HEK293 (cell line): ENCODE results near the gene GRK2.

Experiments used
- CTCF ChIA-PET: fragments of 350-600 bp; formaldehyde crosslinking; extraction: SDS; loops from one replicate; lab custom pipeline; 2021; ENCODE audit warnings: antibody characterized with exemption; lab: Yijun Ruan, JAX
- POLR2A ChIA-PET: fragments of 300-600 bp; formaldehyde crosslinking; extraction: SDS; loops from one replicate; lab custom pipeline; 2020; ENCODE audit warnings: antibody characterized with exemption, inconsistent platforms; lab: Yijun Ruan, JAX
- H3K27ac ChIP-seq: fragments of 200-500 bp; sonication (Bioruptor generic); 2 replicates; pipeline ENCODE4 v1.5.1; 2014; ENCODE audit warnings: low read depth, low read length, control low read depth, inconsistent platforms; ENCODE audit errors: extremely low read depth
- H3K36me3 ChIP-seq, 2 experiments: fragments of 200-500 bp in 1 of 2; sonication (Bioruptor generic) in 1 of 2; 1 replicate in 1 of 2; 2 replicates in 1 of 2; pipeline ENCODE4 v1.5.1; 2014 to 2017; ENCODE audit warnings: inconsistent platforms in 2 of 2, low read length in 2 of 2; ENCODE audit not compliant: control insufficient read depth in 2 of 2, insufficient read depth in 1 of 2
- H3K4me1 ChIP-seq: fragments of 200-500 bp; sonication (Bioruptor generic); 2 replicates; pipeline ENCODE4 v1.5.1; 2014; ENCODE audit warnings: mild to moderate bottlenecking, low read length, inconsistent platforms; ENCODE audit not compliant: control insufficient read depth, insufficient read depth
- H3K4me3 ChIP-seq: 2 replicates; pipeline ENCODE4 v1.5.1; 2011; ENCODE audit warnings: low read depth, mild to moderate bottlenecking, control low read depth, low read length, moderate library complexity
- H3K9me3 ChIP-seq: fragments of 200-500 bp; sonication (Bioruptor generic); 2 replicates; pipeline ENCODE4 v1.5.1; 2014; ENCODE audit warnings: low read depth, low read length, inconsistent platforms; ENCODE audit not compliant: control insufficient read depth, insufficient read depth
- BCL11A ChIP-seq: fragments of 450-650 bp; formaldehyde crosslinking; IDR thresholded peaks from 2 replicates; pipeline ENCODE4 v1.5.1; 2016; ENCODE audit warnings: low read depth, missing biosample characterization, missing genetic modification characterization
- KLF1 ChIP-seq: fragments of 450-650 bp; formaldehyde crosslinking; IDR thresholded peaks from 2 replicates; pipeline ENCODE4 v1.5.1; 2016; ENCODE audit warnings: missing biosample characterization, missing genetic modification characterization
- KLF16 ChIP-seq: fragments of 450-650 bp; formaldehyde crosslinking; IDR thresholded peaks from 2 replicates; pipeline ENCODE4 v1.5.1; 2017; ENCODE audit warnings: missing biosample characterization, missing genetic modification characterization
- MZF1 ChIP-seq: fragments of 450-650 bp; formaldehyde crosslinking; IDR thresholded peaks from 2 replicates; pipeline ENCODE4 v1.5.1; 2017; ENCODE audit warnings: missing biosample characterization, missing genetic modification characterization, borderline replicate concordance
- REPIN1 ChIP-seq: fragments of 450-650 bp; formaldehyde crosslinking; IDR thresholded peaks from 2 replicates; pipeline ENCODE4 v1.5.1; 2017; ENCODE audit warnings: missing biosample characterization, missing genetic modification characterization, low read depth
- SETDB1 ChIP-seq: IDR thresholded peaks from one replicate; pipeline ENCODE4 v1.6.1; 2017; ENCODE audit warnings: mild to moderate bottlenecking, low read length, moderate library complexity, mixed read lengths; ENCODE audit not compliant: insufficient read length
- TCF7L2 ChIP-seq: IDR thresholded peaks from 2 replicates; pipeline ENCODE4 v1.6.1; 2011; ENCODE audit warnings: low read depth, mild to moderate bottlenecking, inconsistent platforms, low read length, moderate library complexity, borderline replicate concordance
- TRIM28 ChIP-seq: IDR thresholded peaks from 2 replicates; pipeline ENCODE4 v1.6.1; 2011; ENCODE audit warnings: low read length, control low read depth, borderline replicate concordance
- ZBTB17 ChIP-seq: fragments of 450-650 bp; formaldehyde crosslinking; IDR thresholded peaks from 2 replicates; pipeline ENCODE4 v1.5.1; 2016; ENCODE audit warnings: missing biosample characterization, missing genetic modification characterization
- ZBTB20 ChIP-seq: fragments of 450-650 bp; formaldehyde crosslinking; IDR thresholded peaks from 2 replicates; pipeline ENCODE4 v1.5.1; 2016; ENCODE audit warnings: missing biosample characterization, missing genetic modification characterization
- ZBTB44 ChIP-seq: fragments of 450-650 bp; IDR thresholded peaks from 2 replicates; pipeline ENCODE4 v1.5.1; 2018; ENCODE audit warnings: missing biosample characterization, mild to moderate bottlenecking, missing genetic modification characterization
- ZBTB8A ChIP-seq: fragments of 450-650 bp; formaldehyde crosslinking; IDR thresholded peaks from 2 replicates; pipeline ENCODE4 v1.5.1; 2016; ENCODE audit warnings: missing biosample characterization, missing genetic modification characterization
- ZNF16 ChIP-seq: fragments of 450-650 bp; formaldehyde crosslinking; IDR thresholded peaks from 2 replicates; pipeline ENCODE4 v1.5.1; 2016; ENCODE audit warnings: low read depth, missing biosample characterization, missing genetic modification characterization
- ZNF2 ChIP-seq: fragments of 450-650 bp; formaldehyde crosslinking; IDR thresholded peaks from 2 replicates; pipeline ENCODE4 v1.5.1; 2016; ENCODE audit warnings: missing biosample characterization, missing genetic modification characterization
- ZNF214 ChIP-seq: fragments of 450-650 bp; formaldehyde crosslinking; IDR thresholded peaks from 2 replicates; pipeline ENCODE4 v1.5.1; 2017; ENCODE audit warnings: missing biosample characterization, mild to moderate bottlenecking, missing genetic modification characterization, borderline replicate concordance
- ZNF26 ChIP-seq: fragments of 450-650 bp; formaldehyde crosslinking; IDR thresholded peaks from 2 replicates; pipeline ENCODE4 v1.5.1; 2016; ENCODE audit warnings: missing biosample characterization, missing genetic modification characterization
- ZNF335 ChIP-seq: fragments of 450-650 bp; formaldehyde crosslinking; conservative IDR thresholded peaks from 2 replicates; pipeline ENCODE4 v1.5.1; 2016; ENCODE audit warnings: missing biosample characterization, missing genetic modification characterization
- ZNF366 ChIP-seq: fragments of 450-650 bp; formaldehyde crosslinking; conservative IDR thresholded peaks from 2 replicates; pipeline ENCODE4 v1.5.1; 2016; ENCODE audit warnings: missing biosample characterization, missing genetic modification characterization
- ZNF398 ChIP-seq: fragments of 450-650 bp; formaldehyde crosslinking; IDR thresholded peaks from 2 replicates; pipeline ENCODE4 v1.5.1; 2017; ENCODE audit warnings: missing biosample characterization, missing genetic modification characterization
- ZNF416 ChIP-seq: fragments of 450-650 bp; formaldehyde crosslinking; IDR thresholded peaks from 2 replicates; pipeline ENCODE4 v1.5.1; 2016; ENCODE audit warnings: missing biosample characterization, missing genetic modification characterization
- ZNF423 ChIP-seq: fragments of 450-650 bp; formaldehyde crosslinking; IDR thresholded peaks from 2 replicates; pipeline ENCODE4 v1.5.1; 2016; ENCODE audit warnings: missing biosample characterization, missing genetic modification characterization
- ZNF529 ChIP-seq: fragments of 450-650 bp; formaldehyde crosslinking; IDR thresholded peaks from 2 replicates; pipeline ENCODE4 v1.5.1; 2017; ENCODE audit warnings: missing genetic modification characterization, missing biosample characterization; ENCODE audit not compliant: insufficient replicate concordance
- ZNF585B ChIP-seq: fragments of 450-650 bp; formaldehyde crosslinking; IDR thresholded peaks from 2 replicates; pipeline ENCODE4 v1.5.1; 2016; ENCODE audit warnings: missing biosample characterization, missing genetic modification characterization
- ZNF600 ChIP-seq: fragments of 450-650 bp; formaldehyde crosslinking; IDR thresholded peaks from 2 replicates; pipeline ENCODE4 v1.5.1; 2016; ENCODE audit warnings: missing biosample characterization, missing genetic modification characterization
- ZNF692 ChIP-seq: fragments of 450-650 bp; formaldehyde crosslinking; IDR thresholded peaks from 2 replicates; pipeline ENCODE4 v1.5.1; 2016; ENCODE audit warnings: missing biosample characterization, missing genetic modification characterization
- ZSCAN23 ChIP-seq: fragments of 450-650 bp; formaldehyde crosslinking; IDR thresholded peaks from 2 replicates; pipeline ENCODE4 v1.5.1; 2016; ENCODE audit warnings: missing biosample characterization, missing genetic modification characterization

The GRK2 gene

GRCh38 chr11:67238894-67239782 is 27.1 kb upstream of the GRK2 start:
- CTCF ChIA-PET, result interaction anchor here (0.5 to 1.9 kb wide), 10 partner anchors 8 to 158 kb away, joined by 3 to 6 read pairs (median 4); no protein-coding TSS in a partner anchor
- Histone ChIP-seq H3K27ac (no peak overlapping the region), H3K4me1 (peaks cover 5% of the 10 kb centered on the region; the same call in 1 of the 2 replicates), H3K4me3 (peak overlapping the region; percentile 24; the same call in 1 of the 2 replicates), H3K9me3 (no peaks in the 10 kb centered on the region), H3K36me3 (peaks cover 0 to 23% of the 10 kb centered on the region in 2 experiments; a peak in 1 of 3 replicates)
- peak; percentile 62; the same call in 1 of the 2 replicates for TF ChIP-seq ZBTB20 (tag by site-specific recombination)
- peak; percentile 46; the same call in 1 of the 2 replicates for TF ChIP-seq MZF1 (tag by site-specific recombination)
- no peak for TF ChIP-seq ZNF585B (tag by site-specific recombination)
- TF ChIP-seq ZBTB8A (tag by site-specific recombination), result peak; percentile 97
- no peak for TF ChIP-seq ZSCAN23 (tag by site-specific recombination)
- TF ChIP-seq ZNF214, result no peak
- TF ChIP-seq ZNF423, result no peak
- no peak for TF ChIP-seq ZNF26 (tag by site-specific recombination)
- TF ChIP-seq ZNF335 (tag by site-specific recombination), result peak; percentile 83
- TF ChIP-seq ZNF2 (tag by site-specific recombination), result no peak
- TF ChIP-seq TRIM28, result peak; percentile 64; the same call in 1 of the 2 replicates
- peak; percentile 55 for TF ChIP-seq ZNF398 (tag by site-specific recombination)
- POLR2A ChIA-PET, result interaction anchor here (0.6 to 2.0 kb wide), 25 partner anchors 9 to 192 kb away, joined by 3 to 19 read pairs (median 3); partner anchors contain the start of genes ANKRD13D, GRK2, KDM2A and RAD9A

- peaks cover 5% of the 10 kb centered on the region; the same call in 1 of the 2 replicates for H3K4me1 ChIP-seq
- ChIA-PET POLR2A (interaction anchor here (0.5 to 2.0 kb wide), 24 partner anchors 9 to 193 kb away, joined by 3 to 19 read pairs (median 4); partner anchors contain the start of genes ANKRD13D, GRK2, KDM2A and RAD9A), CTCF (interaction anchor here (0.7 to 1.9 kb wide), 8 partner anchors 9 to 159 kb away, joined by 3 to 5 read pairs (median 4); no protein-coding TSS in a partner anchor)
- peak overlapping the region; percentile 26; the same call in 1 of the 2 replicates for H3K27ac ChIP-seq
- no peaks in the 10 kb centered on the region for H3K9me3 ChIP-seq
- peak overlapping the region; percentile 61 for H3K4me3 ChIP-seq
- H3K36me3 ChIP-seq, result peaks cover 0 to 27% of the 10 kb centered on the region in 2 experiments; a peak in 1 of 3 replicates
- TF ChIP-seq KLF16 (tag by site-specific recombination) (0 out of 2 replicates have a peak, but pooled peaks have one; percentile 39), ZBTB8A (tag by site-specific recombination) (peak; percentile 78; the same call in 1 of the 2 replicates), ZNF692 (tag by site-specific recombination) (peak; percentile 50; the same call in 1 of the 2 replicates), BCL11A (tag by site-specific recombination) (no peak), ZNF529 (no peak), ZBTB44 (peak; percentile 99), ZNF16 (no peak), KLF1 (no peak), ZNF600 (tag by site-specific recombination) (peak; percentile 67; the same call in 1 of the 2 replicates), SETDB1 (no peak), TCF7L2 (no peak), REPIN1 (tag by site-specific recombination) (no peak), ZBTB17 (tag by site-specific recombination) (peak; percentile 99), ZNF416 (tag by site-specific recombination) (no peak), ZNF366 (tag by site-specific recombination) (peak; percentile 56)
Observed at GRCh38 chr11:67239783-67240575, 26.3 kb upstream of the GRK2 start.
